ENCODE measurements around the gene TOP2A. TPM values are rescaled to one million over a fixed set of nuclear protein-coding genes. Genes with fewer than 3 reads are reported as not detected.

The TOP2A gene
- polyA plus RNA-seq, 1 of the 3 experiments (the other 2 are of a cell fraction): 20.6 TPM

DNA sequence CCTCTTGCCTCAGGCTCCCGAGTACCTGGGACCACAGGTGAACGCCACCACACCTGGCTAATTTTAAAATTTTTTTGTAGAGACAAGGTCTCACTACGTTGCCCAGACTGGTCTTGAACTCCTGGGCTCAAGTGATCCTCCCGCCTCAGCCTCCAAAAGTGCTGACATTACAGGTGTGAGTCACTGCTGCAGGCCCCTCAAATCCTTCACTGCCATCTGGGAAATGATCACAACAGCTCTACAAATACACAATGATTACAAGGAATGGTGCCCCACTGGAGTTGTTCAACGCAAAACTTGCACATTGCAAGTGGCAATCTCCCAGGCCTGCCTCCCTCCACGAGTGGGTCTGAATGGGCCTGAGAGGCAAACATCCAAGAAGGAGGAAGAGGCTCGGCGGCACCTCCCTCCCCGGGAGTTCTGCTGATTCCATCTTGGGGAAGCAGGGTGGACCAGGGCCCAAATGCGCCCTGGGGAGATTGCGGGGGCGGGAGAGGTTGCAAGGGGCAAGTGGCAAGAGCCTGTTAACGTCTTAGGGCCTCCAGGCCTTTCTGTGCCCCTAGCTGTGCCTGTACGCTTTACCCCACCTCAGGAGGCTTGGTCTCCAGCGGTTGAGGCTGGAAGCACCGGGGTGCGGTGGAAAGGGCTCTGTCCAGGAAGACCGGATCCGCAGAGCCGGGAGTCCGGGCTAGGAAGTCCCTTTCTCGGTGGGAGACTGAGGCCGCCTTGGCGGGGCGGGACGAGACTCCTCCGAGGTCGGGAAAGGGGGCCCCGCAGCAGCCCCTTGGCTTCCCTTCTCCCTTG is 24.9 kb upstream of the TOP2A start:
- peak overlapping the region; percentile 62 to 81 for H3K4me3 ChIP-seq (ENCODE audit: low read depth in 2 of 2, low read length in 1 of 2)
- no peaks in the 10 kb centered on the region for H3K36me3 ChIP-seq (replicated peaks in 1 of 2; ENCODE audit: control insufficient read depth in 1 of 2, insufficient read depth in 2 of 2, low read length in 1 of 2)
- H3K4me2 ChIP-seq: peak overlapping the region; percentile 69
- H3K9me2 ChIP-seq: no peaks in the 10 kb centered on the region
- POLR2A ChIA-PET: interaction anchor here (1.1 to 1.3 kb wide), 2 partner anchors 20 to 91 kb away, joined by 5 read pairs; no protein-coding TSS in a partner anchor
- H3K27ac ChIP-seq (ENCODE audit: low read depth in 2 of 2, low read length in 1 of 2): no peak overlapping the region; a peak in 1 of 4 replicates
- no peaks in the 10 kb centered on the region for H3F3A ChIP-seq (replicated peaks; ENCODE audit: insufficient read depth)
- H3K79me2 ChIP-seq (ENCODE audit: insufficient read depth): peaks cover 40% of the 10 kb centered on the region
- DNase-seq: no peak
- H3K9me3 ChIP-seq: no peaks in the 10 kb centered on the region
- H2AFZ ChIP-seq (ENCODE audit: low read depth): peak overlapping the region; percentile 72; the same call in 1 of the 2 replicates
- no peaks in the 10 kb centered on the region for H3K27me3 ChIP-seq (ENCODE audit: insufficient read depth)
- TF ChIP-seq FOSL2 (IDR thresholded peaks at IDR 0.05; ENCODE audit: borderline replicate concordance, low read depth): no peak
- TF ChIP-seq SMC3 (IDR thresholded peaks at IDR 0.05; ENCODE audit: low read depth, low read length): no peak
- TF ChIP-seq JUND (IDR thresholded peaks at IDR 0.05): no peak
- TF ChIP-seq SIN3A (IDR thresholded peaks at IDR 0.05; ENCODE audit: borderline replicate concordance, low read depth, low read length): no peak
- TF ChIP-seq GATA2 (CRISPR knock-in tag; IDR thresholded peaks at IDR 0.05): no peak
- no peak for TF ChIP-seq EZH2phosphoT487 (IDR thresholded peaks at IDR 0.05; ENCODE audit: borderline replicate concordance, low read depth)
- TF ChIP-seq RXRA (IDR thresholded peaks at IDR 0.05; ENCODE audit: borderline replicate concordance, low read depth): no peak
- peak overlapping the region; percentile 74 for H3K9ac ChIP-seq
- H4K20me1 ChIP-seq (ENCODE audit: insufficient read depth): no peaks in the 10 kb centered on the region
- CTCF ChIA-PET: interaction anchor here (0.6 to 18.2 kb wide), 14 partner anchors 10 to 135 kb away, joined by 3 to 332 read pairs (median 10); no protein-coding TSS in a partner anchor
- peaks cover 3 to 36% of the 10 kb centered on the region in 2 experiments; a peak in 2 of 4 replicates for H3K4me1 ChIP-seq (ENCODE audit: control insufficient read depth in 1 of 2, insufficient read depth in 2 of 2, low read depth in 1 of 2, low read length in 1 of 2)
- whole genome bisulfite sequencing (ENCODE audit: low lambda C conversion rate): 73% methylated on average over 23 of the region's 29 CpGs

DNA sequence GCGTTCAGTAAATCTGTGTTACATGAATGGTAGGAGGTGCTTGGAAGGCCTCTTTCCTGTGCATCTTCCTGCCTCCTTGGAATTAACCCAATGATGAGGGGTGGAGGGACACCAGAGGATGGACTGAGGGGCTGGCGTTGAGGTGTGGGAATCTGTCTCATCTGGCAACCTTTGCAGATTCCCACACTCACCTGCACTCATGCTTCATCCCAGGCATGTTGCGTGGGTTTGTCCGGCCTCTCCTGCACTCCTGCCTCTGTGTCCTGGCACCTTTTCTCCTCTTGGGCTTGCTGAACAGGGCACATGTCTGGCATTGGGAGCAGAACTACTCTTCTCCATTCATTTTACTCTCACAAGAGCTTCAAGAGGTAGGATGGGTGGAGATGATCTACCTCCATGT is 22.5 kb upstream of the TOP2A start:
- Histone ChIP-seq H4K20me1 (ENCODE audit: insufficient read depth) (no peaks in the 10 kb centered on the region), H3K9me2 (no peaks in the 10 kb centered on the region), H3K4me2 (no peak overlapping the region), H2AFZ (ENCODE audit: low read depth) (no peak overlapping the region), H3K4me1 (ENCODE audit: control insufficient read depth in 1 of 2, insufficient read depth in 2 of 2, low read depth in 1 of 2, low read length in 1 of 2) (peaks cover 3 to 24% of the 10 kb centered on the region in 2 experiments; a peak in 2 of 4 replicates), H3K36me3 (replicated peaks in 1 of 2; ENCODE audit: control insufficient read depth in 1 of 2, insufficient read depth in 2 of 2, low read length in 1 of 2) (no peaks in the 10 kb centered on the region), H3K79me2 (ENCODE audit: insufficient read depth) (peaks cover 15% of the 10 kb centered on the region), H3F3A (replicated peaks; ENCODE audit: insufficient read depth) (no peaks in the 10 kb centered on the region), H3K9me3 (no peaks in the 10 kb centered on the region), H3K4me3 (ENCODE audit: low read depth in 2 of 2, low read length in 1 of 2) (no peak overlapping the region), H3K27me3 (ENCODE audit: insufficient read depth) (no peaks in the 10 kb centered on the region), H3K27ac (ENCODE audit: low read depth in 2 of 2, low read length in 1 of 2) (no peak overlapping the region), H3K9ac (no peak overlapping the region)
- 66% methylated on average over 4 of the region's 4 CpGs for WGBS (ENCODE audit: low lambda C conversion rate)
- DNase-seq: no peak
- CTCF ChIA-PET: interaction anchor here (0.9 to 18.2 kb wide), 25 partner anchors 8 to 137 kb away, joined by 3 to 332 read pairs (median 7); partner anchors contain the start of gene TOP2A
- POLR2A ChIA-PET: no interaction called here
- TF ChIP-seq MEF2A (IDR thresholded peaks at IDR 0.05; ENCODE audit: borderline replicate concordance, low read depth) (no peak), POLR2AphosphoS5 (IDR thresholded peaks at IDR 0.05; ENCODE audit: low read depth, low read length) (no peak), RXRA (IDR thresholded peaks at IDR 0.05; ENCODE audit: borderline replicate concordance, low read depth) (no peak), FOXM1 (IDR thresholded peaks at IDR 0.05; ENCODE audit: low read depth) (no peak), ELF1 (IDR thresholded peaks at IDR 0.05) (no peak), JUND (IDR thresholded peaks at IDR 0.05) (no peak), EP300 (IDR thresholded peaks at IDR 0.05; ENCODE audit: borderline replicate concordance in 1 of 2, low read depth in 1 of 2, low read length in 1 of 2) (no peak), SMC3 (IDR thresholded peaks at IDR 0.05; ENCODE audit: low read depth, low read length) (no peak), GATA2 (CRISPR knock-in tag; IDR thresholded peaks at IDR 0.05) (no peak), MXI1 (IDR thresholded peaks at IDR 0.05; ENCODE audit: low read depth, low read length) (no peak), TCF12 (IDR thresholded peaks at IDR 0.05) (no peak), SIN3A (IDR thresholded peaks at IDR 0.05; ENCODE audit: borderline replicate concordance, low read depth, low read length) (no peak), NRF1 (IDR thresholded peaks at IDR 0.05; ENCODE audit: low read depth, low read length) (no peak)
- TF ChIP-seq, protein P1, sequence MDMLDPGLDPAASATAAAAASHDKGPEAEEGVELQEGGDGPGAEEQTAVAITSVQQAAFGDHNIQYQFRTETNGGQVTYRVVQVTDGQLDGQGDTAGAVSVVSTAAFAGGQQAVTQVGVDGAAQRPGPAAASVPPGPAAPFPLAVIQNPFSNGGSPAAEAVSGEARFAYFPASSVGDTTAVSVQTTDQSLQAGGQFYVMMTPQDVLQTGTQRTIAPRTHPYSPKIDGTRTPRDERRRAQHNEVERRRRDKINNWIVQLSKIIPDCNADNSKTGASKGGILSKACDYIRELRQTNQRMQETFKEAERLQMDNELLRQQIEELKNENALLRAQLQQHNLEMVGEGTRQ (IDR thresholded peaks at IDR 0.05; ENCODE audit: borderline replicate concordance, low read depth, low read length): no peak
- TF ChIP-seq, protein P2, sequence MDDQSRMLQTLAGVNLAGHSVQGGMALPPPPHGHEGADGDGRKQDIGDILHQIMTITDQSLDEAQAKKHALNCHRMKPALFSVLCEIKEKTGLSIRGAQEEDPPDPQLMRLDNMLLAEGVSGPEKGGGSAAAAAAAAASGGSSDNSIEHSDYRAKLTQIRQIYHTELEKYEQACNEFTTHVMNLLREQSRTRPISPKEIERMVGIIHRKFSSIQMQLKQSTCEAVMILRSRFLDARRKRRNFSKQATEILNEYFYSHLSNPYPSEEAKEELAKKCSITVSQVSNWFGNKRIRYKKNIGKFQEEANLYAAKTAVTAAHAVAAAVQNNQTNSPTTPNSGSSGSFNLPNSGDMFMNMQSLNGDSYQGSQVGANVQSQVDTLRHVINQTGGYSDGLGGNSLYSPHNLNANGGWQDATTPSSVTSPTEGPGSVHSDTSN (IDR thresholded peaks at IDR 0.05): no peak
- TF ChIP-seq, protein P3, sequence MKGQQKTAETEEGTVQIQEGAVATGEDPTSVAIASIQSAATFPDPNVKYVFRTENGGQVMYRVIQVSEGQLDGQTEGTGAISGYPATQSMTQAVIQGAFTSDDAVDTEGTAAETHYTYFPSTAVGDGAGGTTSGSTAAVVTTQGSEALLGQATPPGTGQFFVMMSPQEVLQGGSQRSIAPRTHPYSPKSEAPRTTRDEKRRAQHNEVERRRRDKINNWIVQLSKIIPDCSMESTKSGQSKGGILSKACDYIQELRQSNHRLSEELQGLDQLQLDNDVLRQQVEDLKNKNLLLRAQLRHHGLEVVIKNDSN (IDR thresholded peaks at IDR 0.05; ENCODE audit: borderline replicate concordance, low read depth): no peak
- TF ChIP-seq, protein P4, sequence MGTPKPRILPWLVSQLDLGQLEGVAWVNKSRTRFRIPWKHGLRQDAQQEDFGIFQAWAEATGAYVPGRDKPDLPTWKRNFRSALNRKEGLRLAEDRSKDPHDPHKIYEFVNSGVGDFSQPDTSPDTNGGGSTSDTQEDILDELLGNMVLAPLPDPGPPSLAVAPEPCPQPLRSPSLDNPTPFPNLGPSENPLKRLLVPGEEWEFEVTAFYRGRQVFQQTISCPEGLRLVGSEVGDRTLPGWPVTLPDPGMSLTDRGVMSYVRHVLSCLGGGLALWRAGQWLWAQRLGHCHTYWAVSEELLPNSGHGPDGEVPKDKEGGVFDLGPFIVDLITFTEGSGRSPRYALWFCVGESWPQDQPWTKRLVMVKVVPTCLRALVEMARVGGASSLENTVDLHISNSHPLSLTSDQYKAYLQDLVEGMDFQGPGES (IDR thresholded peaks at IDR 0.05; ENCODE audit: low read depth, low read length): no peak
